ENCODE data around the gene WNT2B. TPM values are rescaled to one million over a fixed set of nuclear protein-coding genes. Genes with fewer than 3 reads are reported as not detected.

Gene WNT2B
- total RNA-seq, 1 experiment from 2014 or later = not detected

- Histone ChIP-seq H3K9me3 (ENCODE audit: low read length) (no peaks in the 10 kb centered on the region), H3K79me2 (ENCODE audit: low read length) (no peaks in the 10 kb centered on the region), H4K20me1 (ENCODE audit: insufficient read depth, low read depth, low read length) (no peaks in the 10 kb centered on the region), H3K4me3 (ENCODE audit: low read length) (no peak overlapping the region), H3K36me3 (ENCODE audit: insufficient read depth, low read length) (no peaks in the 10 kb centered on the region), H3K4me2 (ENCODE audit: low read depth, low read length, poor library complexity, severe bottlenecking) (no peak overlapping the region), H3K27me3 (ENCODE audit: low read length) (no peaks in the 10 kb centered on the region), H3K9ac (ENCODE audit: low read length) (no peak overlapping the region), H3K4me1 (ENCODE audit: low read length) (no peaks in the 10 kb centered on the region), H3K27ac (ENCODE audit: low read length) (no peak overlapping the region), H2AFZ (ENCODE audit: low read length) (no peak overlapping the region), H3K9me2 (replicated peaks; ENCODE audit: insufficient read depth, low read length) (no peaks in the 10 kb centered on the region)
- DNase-seq = no peak
These were observed 2.0 kb upstream of the WNT2B start for GRCh38 chr1:112506731-112507130.

DNA sequence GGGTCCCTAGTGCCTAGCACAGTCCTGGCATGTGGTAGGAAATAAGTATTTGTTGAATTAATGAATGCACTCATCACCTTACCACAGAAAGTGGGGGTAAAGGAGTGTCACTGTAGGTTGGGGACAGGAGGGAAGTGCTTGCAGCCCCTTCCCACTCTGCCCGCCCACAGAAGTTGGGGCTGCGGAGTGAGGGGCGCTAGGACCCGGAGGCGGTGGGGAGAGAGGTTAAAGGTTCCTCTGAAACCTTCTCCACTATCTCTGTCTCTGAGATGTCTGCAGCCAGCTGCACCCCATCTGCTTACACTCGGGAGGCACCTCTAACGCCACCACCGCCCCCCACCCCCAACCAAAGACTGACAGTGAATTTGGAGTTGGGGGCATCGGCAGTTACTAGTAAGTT, 1.4 kb upstream of the WNT2B start:
- no peak overlapping the region for H3K9ac ChIP-seq (ENCODE audit: low read length)
- no peaks in the 10 kb centered on the region for H4K20me1 ChIP-seq (ENCODE audit: insufficient read depth, low read depth, low read length)
- H3K79me2 ChIP-seq (ENCODE audit: low read length) = no peaks in the 10 kb centered on the region
- H3K36me3 ChIP-seq (ENCODE audit: insufficient read depth, low read length) = no peaks in the 10 kb centered on the region
- no peaks in the 10 kb centered on the region for H3K9me3 ChIP-seq (ENCODE audit: low read length)
- no peaks in the 10 kb centered on the region for H3K9me2 ChIP-seq (replicated peaks; ENCODE audit: insufficient read depth, low read length)
- H3K4me3 ChIP-seq (ENCODE audit: low read length) = no peak overlapping the region
- DNase-seq = no peak
- no peak overlapping the region for H2AFZ ChIP-seq (ENCODE audit: low read length)
- no peaks in the 10 kb centered on the region for H3K4me1 ChIP-seq (ENCODE audit: low read length)
- no peak overlapping the region for H3K27ac ChIP-seq (ENCODE audit: low read length)
- no peaks in the 10 kb centered on the region for H3K27me3 ChIP-seq (ENCODE audit: low read length)
- H3K4me2 ChIP-seq (ENCODE audit: low read depth, low read length, poor library complexity, severe bottlenecking) = no peak overlapping the region

GRCh38 chr1:112507921-112508277, 866 bp upstream of the WNT2B start:
- no peaks in the 10 kb centered on the region for H3K9me2 ChIP-seq (replicated peaks; ENCODE audit: insufficient read depth, low read length)
- no peak overlapping the region for H3K4me2 ChIP-seq (ENCODE audit: low read depth, low read length, poor library complexity, severe bottlenecking)
- no peaks in the 10 kb centered on the region for H3K79me2 ChIP-seq (ENCODE audit: low read length)
- H3K4me1 ChIP-seq (ENCODE audit: low read length) = no peaks in the 10 kb centered on the region
- H3K27ac ChIP-seq (ENCODE audit: low read length) = no peak overlapping the region
- H3K9me3 ChIP-seq (ENCODE audit: low read length) = no peaks in the 10 kb centered on the region
- no peaks in the 10 kb centered on the region for H3K27me3 ChIP-seq (ENCODE audit: low read length)
- no peaks in the 10 kb centered on the region for H3K36me3 ChIP-seq (ENCODE audit: insufficient read depth, low read length)
- H3K9ac ChIP-seq (ENCODE audit: low read length) = no peak overlapping the region
- H4K20me1 ChIP-seq (ENCODE audit: insufficient read depth, low read depth, low read length) = no peaks in the 10 kb centered on the region
- no peak for DNase-seq
- no peak overlapping the region for H2AFZ ChIP-seq (ENCODE audit: low read length)
- H3K4me3 ChIP-seq (ENCODE audit: low read length) = no peak overlapping the region

DNA sequence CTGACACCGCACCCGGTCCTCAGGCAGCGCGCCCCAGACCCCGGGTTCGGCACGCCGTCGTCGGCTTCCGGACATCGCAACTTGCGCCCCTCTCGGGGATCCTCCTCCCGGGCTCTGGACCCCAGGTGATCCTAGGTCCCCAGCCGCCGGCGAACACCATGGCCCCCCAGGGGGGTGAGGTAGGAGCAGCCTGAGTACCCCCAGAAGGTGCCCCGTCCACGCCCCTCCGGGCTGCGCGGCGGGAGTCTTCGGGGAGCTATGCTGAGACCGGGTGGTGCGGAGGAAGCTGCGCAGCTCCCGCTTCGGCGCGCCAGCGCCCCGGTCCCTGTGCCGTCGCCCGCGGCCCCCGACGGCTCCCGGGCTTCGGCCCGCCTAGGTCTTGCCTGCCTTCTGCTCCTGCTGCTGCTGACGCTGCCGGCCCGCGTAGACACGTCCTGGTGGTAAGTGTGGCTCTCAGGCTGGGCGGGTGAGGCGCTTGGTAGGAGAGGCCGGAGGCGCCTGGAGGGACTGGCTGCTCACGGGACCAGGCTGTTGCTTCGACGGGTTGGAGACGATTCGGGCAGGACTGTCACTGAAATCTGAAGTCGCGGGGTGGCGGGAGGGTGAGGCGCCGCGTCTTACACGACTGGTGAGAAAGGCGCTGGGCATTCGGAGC, 367 bp downstream of the WNT2B start:
- Histone ChIP-seq H3K9me2 (replicated peaks; ENCODE audit: insufficient read depth, low read length) (no peaks in the 10 kb centered on the region), H3K27me3 (ENCODE audit: low read length) (no peaks in the 10 kb centered on the region), H3K36me3 (ENCODE audit: insufficient read depth, low read length) (no peaks in the 10 kb centered on the region), H3K27ac (ENCODE audit: low read length) (no peak overlapping the region), H3K79me2 (ENCODE audit: low read length) (no peaks in the 10 kb centered on the region), H3K4me2 (ENCODE audit: low read depth, low read length, poor library complexity, severe bottlenecking) (no peak overlapping the region), H2AFZ (ENCODE audit: low read length) (no peak overlapping the region), H3K4me1 (ENCODE audit: low read length) (no peaks in the 10 kb centered on the region), H4K20me1 (ENCODE audit: insufficient read depth, low read depth, low read length) (no peaks in the 10 kb centered on the region), H3K9me3 (ENCODE audit: low read length) (no peaks in the 10 kb centered on the region), H3K4me3 (ENCODE audit: low read length) (no peak overlapping the region), H3K9ac (ENCODE audit: low read length) (no peak overlapping the region)
- DNase-seq = no peak

DNA sequence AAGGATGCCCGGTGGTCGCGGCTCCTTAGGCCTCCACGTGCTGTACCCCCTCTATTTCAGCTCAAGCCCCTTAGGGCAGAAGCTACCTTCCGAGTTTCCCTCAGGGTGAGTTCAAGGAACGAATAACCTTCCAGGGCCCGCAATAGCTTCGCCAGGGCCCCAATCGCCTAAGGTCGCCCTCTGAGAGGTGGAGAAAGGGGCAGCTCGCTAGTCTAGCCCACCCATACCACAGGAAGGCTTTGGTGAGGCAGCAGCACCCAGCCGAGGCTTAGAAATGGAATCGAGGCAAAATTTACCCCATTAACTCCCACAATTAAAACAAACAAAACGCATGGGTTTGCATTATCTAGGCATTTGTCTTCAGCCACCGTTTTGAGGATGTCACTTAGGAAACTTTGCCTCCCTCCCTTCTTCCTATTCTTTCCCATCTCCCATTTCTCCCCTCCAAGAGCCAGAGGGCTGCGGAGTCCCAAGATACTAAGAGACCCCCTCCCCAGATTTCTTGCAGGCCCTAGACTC, 954 bp downstream of the WNT2B start:
- Histone ChIP-seq H3K4me2 (ENCODE audit: low read depth, low read length, poor library complexity, severe bottlenecking) (no peak overlapping the region), H3K9me2 (replicated peaks; ENCODE audit: insufficient read depth, low read length) (no peaks in the 10 kb centered on the region), H3K27ac (ENCODE audit: low read length) (no peak overlapping the region), H3K79me2 (ENCODE audit: low read length) (no peaks in the 10 kb centered on the region), H3K9ac (ENCODE audit: low read length) (no peak overlapping the region), H2AFZ (ENCODE audit: low read length) (no peak overlapping the region), H3K4me3 (ENCODE audit: low read length) (no peak overlapping the region), H3K27me3 (ENCODE audit: low read length) (no peaks in the 10 kb centered on the region), H4K20me1 (ENCODE audit: insufficient read depth, low read depth, low read length) (no peaks in the 10 kb centered on the region), H3K4me1 (ENCODE audit: low read length) (no peaks in the 10 kb centered on the region), H3K9me3 (ENCODE audit: low read length) (no peaks in the 10 kb centered on the region), H3K36me3 (ENCODE audit: insufficient read depth, low read length) (no peaks in the 10 kb centered on the region)
- no peak for DNase-seq

GRCh38 chr1:112510340-112510739, 1.6 kb downstream of the WNT2B start:
- no peaks in the 10 kb centered on the region for H3K9me2 ChIP-seq (replicated peaks; ENCODE audit: insufficient read depth, low read length)
- H2AFZ ChIP-seq (ENCODE audit: low read length) = no peak overlapping the region
- H3K36me3 ChIP-seq (ENCODE audit: insufficient read depth, low read length) = no peaks in the 10 kb centered on the region
- H3K27me3 ChIP-seq (ENCODE audit: low read length) = no peaks in the 10 kb centered on the region
- H3K9ac ChIP-seq (ENCODE audit: low read length) = no peak overlapping the region
- no peak overlapping the region for H3K4me3 ChIP-seq (ENCODE audit: low read length)
- no peaks in the 10 kb centered on the region for H3K9me3 ChIP-seq (ENCODE audit: low read length)
- H3K4me1 ChIP-seq (ENCODE audit: low read length) = no peaks in the 10 kb centered on the region
- no peaks in the 10 kb centered on the region for H4K20me1 ChIP-seq (ENCODE audit: insufficient read depth, low read depth, low read length)
- no peak overlapping the region for H3K4me2 ChIP-seq (ENCODE audit: low read depth, low read length, poor library complexity, severe bottlenecking)
- H3K79me2 ChIP-seq (ENCODE audit: low read length) = no peaks in the 10 kb centered on the region
- H3K27ac ChIP-seq (ENCODE audit: low read length) = no peak overlapping the region
- DNase-seq = no peak

DNA sequence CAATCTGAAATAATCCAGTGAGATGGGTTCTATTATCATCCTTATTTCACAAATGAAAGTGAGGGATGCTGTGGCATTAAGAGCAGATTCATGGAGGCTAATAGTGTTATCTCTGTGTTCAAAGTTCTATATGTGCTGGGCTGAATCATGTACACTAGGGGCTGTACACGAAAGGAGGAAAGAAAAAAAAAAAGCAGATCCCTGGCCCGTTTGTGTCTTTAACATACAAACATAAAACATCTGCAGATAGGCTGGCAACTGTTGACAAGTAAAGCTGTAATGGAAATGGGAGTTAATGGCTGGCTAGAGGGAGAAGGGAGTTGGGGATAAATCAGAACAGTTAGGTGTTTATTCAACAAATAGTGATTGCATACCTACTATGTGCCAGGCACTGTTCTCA, 3.1 kb downstream of the WNT2B start:
- Histone ChIP-seq H3K27ac (ENCODE audit: low read length) (no peak overlapping the region), H3K9me2 (replicated peaks; ENCODE audit: insufficient read depth, low read length) (no peaks in the 10 kb centered on the region), H3K4me3 (ENCODE audit: low read length) (no peak overlapping the region), H3K27me3 (ENCODE audit: low read length) (no peaks in the 10 kb centered on the region), H3K9me3 (ENCODE audit: low read length) (no peaks in the 10 kb centered on the region), H2AFZ (ENCODE audit: low read length) (no peak overlapping the region), H3K9ac (ENCODE audit: low read length) (no peak overlapping the region), H3K79me2 (ENCODE audit: low read length) (no peaks in the 10 kb centered on the region), H3K36me3 (ENCODE audit: insufficient read depth, low read length) (no peaks in the 10 kb centered on the region), H3K4me2 (ENCODE audit: low read depth, low read length, poor library complexity, severe bottlenecking) (no peak overlapping the region), H4K20me1 (ENCODE audit: insufficient read depth, low read depth, low read length) (no peaks in the 10 kb centered on the region), H3K4me1 (ENCODE audit: low read length) (no peaks in the 10 kb centered on the region)
- DNase-seq = no peak

DNA sequence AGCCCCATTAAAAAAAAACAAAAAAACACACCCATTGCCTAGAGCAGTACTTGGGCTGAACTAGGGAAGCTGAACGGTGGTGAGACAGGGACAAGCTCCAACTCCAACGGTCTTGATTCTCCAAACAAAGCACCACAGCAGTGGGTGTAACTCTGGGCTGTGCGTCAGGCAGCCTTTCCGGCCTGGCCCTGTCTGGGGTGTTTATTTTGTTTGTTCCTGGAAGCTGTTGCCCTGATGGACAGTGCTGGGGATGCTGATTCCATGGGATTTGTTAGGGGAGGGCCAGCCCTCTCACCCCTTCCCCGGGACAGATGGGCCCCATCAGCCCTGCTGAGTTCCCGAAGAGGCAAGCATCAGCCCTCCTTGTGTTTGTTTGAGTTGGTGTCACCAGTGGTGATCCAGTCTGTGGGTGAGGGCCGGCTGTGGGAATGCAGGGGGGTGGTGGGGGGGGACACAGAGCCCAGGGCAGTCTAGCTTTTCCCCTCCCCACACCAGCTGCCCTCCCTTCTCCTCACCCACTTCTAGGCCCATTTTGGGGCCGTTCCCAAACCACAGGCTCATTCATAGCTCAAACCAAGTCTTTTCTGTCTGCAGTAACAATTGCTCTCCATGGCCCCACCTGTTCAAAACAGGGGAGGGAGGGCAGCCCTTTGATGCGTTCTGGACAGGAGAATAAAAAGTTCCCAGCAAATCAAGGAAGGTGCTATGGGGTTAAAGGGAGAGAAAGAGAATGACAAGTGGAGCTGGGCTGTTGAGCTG, 4.5 kb downstream of the WNT2B start:
- Histone ChIP-seq H3K4me3 (ENCODE audit: low read length) (no peak overlapping the region), H3K27ac (ENCODE audit: low read length) (no peak overlapping the region)
- no peak for DNase-seq

More for the DNA sequence above, 4.5 kb downstream of the WNT2B start:
- H3K9me2 ChIP-seq (replicated peaks; ENCODE audit: insufficient read depth, low read length) = no peaks in the 10 kb centered on the region
- H3K4me1 ChIP-seq (ENCODE audit: low read length) = no peaks in the 10 kb centered on the region
- H3K9me3 ChIP-seq (ENCODE audit: low read length) = no peaks in the 10 kb centered on the region
- no peaks in the 10 kb centered on the region for H3K79me2 ChIP-seq (ENCODE audit: low read length)
- no peaks in the 10 kb centered on the region for H4K20me1 ChIP-seq (ENCODE audit: insufficient read depth, low read depth, low read length)
- no peak overlapping the region for H3K4me2 ChIP-seq (ENCODE audit: low read depth, low read length, poor library complexity, severe bottlenecking)
- no peaks in the 10 kb centered on the region for H3K27me3 ChIP-seq (ENCODE audit: low read length)
- no peak overlapping the region for H3K9ac ChIP-seq (ENCODE audit: low read length)
- H3K36me3 ChIP-seq (ENCODE audit: insufficient read depth, low read length) = no peaks in the 10 kb centered on the region
- no peak overlapping the region for H2AFZ ChIP-seq (ENCODE audit: low read length)

Measured in Karpas-422 (cell line).